ENCODE data around the gene SLC16A1. TPM values are rescaled to one million over a fixed set of nuclear protein-coding genes. Genes with fewer than 3 reads are reported as not detected.
"Not testable (repeated sequence)": the region's sequence is repeated elsewhere in the genome, so short reads cannot be mapped to it uniquely, and the experiment has no call there.

SLC16A1 gene
- total and polyA plus RNA-seq, 7 experiments from 2014 or later, result 8.7 to 43.6 (median 12.5) TPM

DNA sequence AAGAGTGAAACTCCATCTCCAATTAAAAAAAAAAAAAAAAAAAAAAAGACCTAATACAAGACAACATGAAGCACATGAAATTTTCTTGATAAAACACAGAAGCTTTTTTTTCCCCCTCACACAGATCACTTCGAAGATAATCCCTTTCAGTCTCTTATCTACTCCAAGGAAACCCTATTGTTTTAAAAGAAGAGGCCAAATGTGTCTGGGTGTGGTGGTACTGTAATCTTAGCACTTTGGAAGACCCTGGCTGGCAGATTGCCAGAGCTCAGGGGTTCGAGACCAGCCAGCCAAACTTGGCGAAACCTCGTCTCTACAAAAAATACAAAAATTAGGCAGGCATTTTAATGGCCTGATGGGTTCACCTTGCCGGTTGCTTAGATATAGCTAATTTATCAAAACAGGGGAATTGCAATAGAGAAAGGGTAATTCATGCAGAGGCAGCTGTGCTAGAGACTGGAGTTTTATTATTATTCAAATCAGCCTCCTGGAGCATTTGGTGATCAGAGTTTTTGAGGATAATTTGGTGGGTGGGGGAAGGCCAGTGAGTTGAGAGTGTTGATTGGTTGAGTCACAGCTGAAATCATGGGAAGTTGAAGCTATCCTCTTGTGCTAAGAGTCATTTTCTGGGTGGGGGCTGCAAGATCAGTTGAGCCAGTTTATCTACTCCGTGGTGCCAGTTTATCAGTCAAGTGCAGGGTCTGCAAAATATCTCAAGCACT is 62.5 kb downstream of the SLC16A1 start:
- H3K27me3 ChIP-seq (ENCODE audit: control insufficient read depth in 2 of 2, insufficient read depth in 2 of 2, low read length in 2 of 2), result no peaks in the 10 kb centered on the region
- ChIA-PET POLR2A (no interaction called here), CTCF (no interaction called here)
- Mint-ChIP-seq H3K27me3 (no peaks in the 10 kb centered on the region), H3K9me3 (peaks cover 10 to 39% (median 20%) of the 10 kb centered on the region in 11 donors), H3K4me1 (no peaks in the 10 kb centered on the region), H3K36me3 (peaks cover 0 to 16% (median 7%) of the 10 kb centered on the region in 5 donors), H3K27ac (no peak overlapping the region), H3K4me3 (no peak overlapping the region)
- ATAC-seq (no peak), DNase-seq (no peak)
- H3K27ac ChIP-seq (ENCODE audit: low read depth, low read length), result no peak overlapping the region
- H3K4me1 ChIP-seq (ENCODE audit: control insufficient read depth in 2 of 2, insufficient read depth in 2 of 2, low read length in 2 of 2), result no peaks in the 10 kb centered on the region
- H3K9me3 ChIP-seq (ENCODE audit: control insufficient read depth in 2 of 3, low read length in 3 of 3), result peaks cover 0 to 7% (median 0%) of the 10 kb centered on the region in 3 experiments
- intact Hi-C loops (cut with micrococcal nuclease), result no loop called here
- H3K4me3 ChIP-seq (ENCODE audit: low read length), result no peak overlapping the region
- H3K36me3 ChIP-seq (ENCODE audit: control insufficient read depth in 2 of 3, insufficient read depth in 3 of 3, low read length in 3 of 3), result no peaks in the 10 kb centered on the region

DNA sequence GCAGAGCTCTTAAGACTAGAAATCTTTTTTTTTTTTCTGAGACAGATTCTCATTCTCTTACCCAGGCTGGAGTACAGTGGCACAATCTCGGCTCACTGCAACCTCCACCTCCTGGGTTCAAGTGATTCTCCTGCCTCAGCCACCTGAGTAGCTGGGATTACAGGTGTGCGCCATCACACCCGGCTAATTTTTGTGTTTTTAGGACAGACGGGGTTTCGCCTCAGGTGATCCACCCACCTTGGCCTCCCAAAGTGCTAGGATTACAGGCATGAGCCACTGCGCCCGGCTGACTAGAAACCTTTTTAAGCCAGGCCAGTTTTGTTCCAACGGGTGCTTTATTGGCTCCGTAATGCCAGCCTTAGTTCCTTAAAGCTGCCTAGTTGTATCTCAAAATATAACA is 66.1 kb downstream of the SLC16A1 start:
- H3K4me3 ChIP-seq (ENCODE audit: low read length); H3K36me3 ChIP-seq (ENCODE audit: control insufficient read depth in 2 of 3, insufficient read depth in 3 of 3, low read length in 3 of 3); H3K4me1 Mint-ChIP-seq; H3K4me1 ChIP-seq (ENCODE audit: control insufficient read depth in 2 of 2, insufficient read depth in 2 of 2, low read length in 2 of 2); H3K36me3 Mint-ChIP-seq; intact Hi-C loops (cut with micrococcal nuclease); H3K27ac ChIP-seq (ENCODE audit: low read depth, low read length); H3K27me3 ChIP-seq (ENCODE audit: control insufficient read depth in 2 of 2, insufficient read depth in 2 of 2, low read length in 2 of 2); H3K27ac Mint-ChIP-seq; H3K4me3 Mint-ChIP-seq; ATAC-seq; DNase-seq; H3K9me3 ChIP-seq (ENCODE audit: control insufficient read depth in 2 of 3, low read length in 3 of 3); H3K27me3 Mint-ChIP-seq; POLR2A ChIA-PET: not testable (repeated sequence)
- CTCF ChIA-PET, result interaction anchor here (2.6 kb wide), 1 partner anchor 10 kb away, joined by 10 read pairs; no protein-coding TSS in a partner anchor
- H3K9me3 Mint-ChIP-seq, result peaks cover 0 to 15% (median 7%) of the 10 kb centered on the region in 11 donors

DNA sequence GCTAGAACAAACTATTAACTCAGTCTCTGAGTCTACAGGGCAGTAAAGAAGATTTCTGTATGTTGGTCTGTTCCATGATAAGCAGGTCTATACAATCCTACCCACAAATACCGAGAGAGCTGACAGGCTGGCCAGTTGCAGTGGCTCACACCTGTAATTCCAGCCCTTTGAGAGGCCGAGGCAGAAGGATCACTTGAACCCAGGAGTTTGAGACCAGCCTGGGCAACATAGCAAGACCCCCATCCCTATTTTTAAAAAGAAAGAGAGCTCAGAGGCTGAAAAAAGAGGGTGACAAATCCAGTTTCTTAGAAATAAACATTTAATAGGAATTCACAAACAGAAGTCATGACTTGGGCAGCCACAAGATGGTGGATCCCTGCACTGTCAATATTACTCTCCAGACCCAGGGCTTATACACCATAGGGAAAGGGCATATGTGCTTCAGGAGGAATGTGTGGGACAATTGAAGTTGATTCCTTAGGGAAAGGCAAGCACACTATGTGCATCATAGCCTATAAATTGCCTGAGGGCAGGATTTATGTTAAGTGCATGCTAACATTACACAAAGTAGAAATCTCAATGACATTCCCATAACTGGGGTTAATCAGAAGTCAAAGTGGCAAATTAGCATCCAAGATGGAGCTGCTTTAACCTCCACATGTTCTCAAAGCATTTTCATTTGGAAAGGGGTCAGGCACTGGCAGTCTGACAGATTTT is 66.8 kb downstream of the SLC16A1 start:
- Mint-ChIP-seq H3K36me3 (peaks cover 0 to 4% (median 0%) of the 10 kb centered on the region in 5 donors), H3K4me3 (no peak overlapping the region), H3K9me3 (peaks cover 0 to 13% (median 7%) of the 10 kb centered on the region in 11 donors), H3K4me1 (no peaks in the 10 kb centered on the region), H3K27me3 (no peaks in the 10 kb centered on the region), H3K27ac (no peak overlapping the region)
- CTCF ChIA-PET, result interaction anchor here (2.6 kb wide), 1 partner anchor 9 kb away, joined by 10 read pairs; no protein-coding TSS in a partner anchor
- H3K4me3 ChIP-seq (ENCODE audit: low read length), result no peak overlapping the region
- DNase-seq (no peak), ATAC-seq (no peak)
- no peaks in the 10 kb centered on the region for H3K36me3 ChIP-seq (ENCODE audit: control insufficient read depth in 2 of 3, insufficient read depth in 3 of 3, low read length in 3 of 3)
- H3K27me3 ChIP-seq (ENCODE audit: control insufficient read depth in 2 of 2, insufficient read depth in 2 of 2, low read length in 2 of 2), result no peaks in the 10 kb centered on the region
- no peaks in the 10 kb centered on the region for H3K4me1 ChIP-seq (ENCODE audit: control insufficient read depth in 2 of 2, insufficient read depth in 2 of 2, low read length in 2 of 2)
- intact Hi-C loops (cut with micrococcal nuclease), result no loop called here
- H3K27ac ChIP-seq (ENCODE audit: low read depth, low read length), result no peak overlapping the region
- H3K9me3 ChIP-seq (ENCODE audit: control insufficient read depth in 2 of 3, low read length in 3 of 3), result no peaks in the 10 kb centered on the region
- POLR2A ChIA-PET, result no interaction called here

DNA sequence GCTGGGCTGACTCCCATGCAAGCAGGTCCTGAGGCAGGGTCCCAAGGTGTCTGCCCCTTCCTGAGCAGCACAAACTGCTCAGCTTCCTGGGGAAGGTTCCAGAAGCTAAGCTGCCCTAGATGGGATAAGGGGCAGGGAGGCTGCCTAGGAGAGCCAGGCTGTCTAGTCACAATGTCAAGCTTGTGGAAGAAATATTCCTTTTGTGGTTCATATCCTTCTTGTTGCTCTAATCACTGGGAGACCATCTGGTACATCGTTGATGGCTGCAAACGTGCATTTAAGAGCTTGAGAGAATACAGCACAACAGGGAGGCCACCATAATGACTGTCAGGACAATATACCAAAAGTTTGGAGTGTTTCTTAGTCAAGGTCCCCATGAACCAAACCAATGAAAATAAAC is 67.4 kb downstream of the SLC16A1 start:
- POLR2A ChIA-PET, result no interaction called here
- H3K4me3 Mint-ChIP-seq, result no peak overlapping the region

DNA sequence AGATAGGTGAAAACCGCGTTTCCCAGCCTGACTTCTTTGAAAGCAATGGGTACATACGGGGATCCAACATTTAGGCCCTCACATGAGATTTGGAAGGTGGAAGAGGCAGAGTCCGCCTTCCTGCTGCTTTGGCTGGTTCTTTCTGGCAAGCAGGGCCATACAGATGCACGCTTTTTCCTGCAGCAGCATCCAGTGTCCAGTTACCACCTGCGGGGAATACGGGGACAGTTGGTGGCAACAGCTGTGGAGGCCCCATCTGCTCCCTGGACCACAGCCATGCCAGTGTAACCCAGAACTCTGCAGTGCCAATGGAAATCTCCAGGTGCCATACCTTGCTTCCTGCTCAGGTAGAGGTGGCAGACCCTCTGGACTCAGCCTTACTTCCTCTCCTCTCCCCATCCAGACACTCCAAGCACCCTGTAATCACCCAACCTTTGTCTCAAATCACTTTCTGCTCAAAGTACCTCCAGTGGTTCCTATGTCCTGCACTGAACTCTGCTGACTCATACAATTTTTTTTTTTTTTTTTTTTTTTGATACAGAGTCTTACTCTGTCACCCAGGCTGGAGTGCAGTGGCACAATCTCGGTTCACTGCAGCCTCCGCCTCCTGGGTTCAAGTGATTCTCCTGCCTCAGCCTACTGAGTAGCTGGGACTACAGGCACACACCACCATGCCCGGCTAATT is 68.3 kb downstream of the SLC16A1 start:
- Mint-ChIP-seq H3K27ac (no peak overlapping the region), H3K27me3 (no peaks in the 10 kb centered on the region), H3K36me3 (peaks cover 0 to 3% (median 0%) of the 10 kb centered on the region in 5 donors), H3K4me3 (no peak overlapping the region), H3K4me1 (no peaks in the 10 kb centered on the region), H3K9me3 (peaks cover 0 to 3% (median 0%) of the 10 kb centered on the region in 11 donors)
- no peaks in the 10 kb centered on the region for H3K27me3 ChIP-seq (ENCODE audit: control insufficient read depth in 2 of 2, insufficient read depth in 2 of 2, low read length in 2 of 2)
- no peak overlapping the region for H3K27ac ChIP-seq (ENCODE audit: low read depth, low read length)
- intact Hi-C loops (cut with micrococcal nuclease), result no loop called here
- no peaks in the 10 kb centered on the region for H3K4me1 ChIP-seq (ENCODE audit: control insufficient read depth in 2 of 2, insufficient read depth in 2 of 2, low read length in 2 of 2)
- POLR2A ChIA-PET, result no interaction called here
- H3K36me3 ChIP-seq (ENCODE audit: control insufficient read depth in 2 of 3, insufficient read depth in 3 of 3, low read length in 3 of 3), result no peaks in the 10 kb centered on the region
- CTCF ChIA-PET, result no interaction called here
- H3K4me3 ChIP-seq (ENCODE audit: low read length), result no peak overlapping the region
- DNase-seq (no peak), ATAC-seq (no peak)
- H3K9me3 ChIP-seq (ENCODE audit: control insufficient read depth in 2 of 3, low read length in 3 of 3), result no peaks in the 10 kb centered on the region

More for the DNA sequence above, 67.4 kb downstream of the SLC16A1 start:
- Mint-ChIP-seq H3K27ac (no peak overlapping the region), H3K9me3 (peaks cover 0 to 7% (median 3%) of the 10 kb centered on the region in 11 donors), H3K36me3 (peaks cover 0 to 3% (median 0%) of the 10 kb centered on the region in 5 donors), H3K4me1 (no peaks in the 10 kb centered on the region), H3K27me3 (no peaks in the 10 kb centered on the region)
- Histone ChIP-seq H3K9me3 (ENCODE audit: control insufficient read depth in 2 of 3, low read length in 3 of 3) (no peaks in the 10 kb centered on the region), H3K4me3 (ENCODE audit: low read length) (no peak overlapping the region), H3K36me3 (ENCODE audit: control insufficient read depth in 2 of 3, insufficient read depth in 3 of 3, low read length in 3 of 3) (no peaks in the 10 kb centered on the region), H3K4me1 (ENCODE audit: control insufficient read depth in 2 of 2, insufficient read depth in 2 of 2, low read length in 2 of 2) (no peaks in the 10 kb centered on the region), H3K27me3 (ENCODE audit: control insufficient read depth in 2 of 2, insufficient read depth in 2 of 2, low read length in 2 of 2) (no peaks in the 10 kb centered on the region), H3K27ac (ENCODE audit: low read depth, low read length) (no peak overlapping the region)
- ATAC-seq (no peak), DNase-seq (no peak)
- CTCF ChIA-PET, result interaction anchor here (2.6 kb wide), 1 partner anchor 9 kb away, joined by 10 read pairs; no protein-coding TSS in a partner anchor
- intact Hi-C loops (cut with micrococcal nuclease), result no loop called here

DNA sequence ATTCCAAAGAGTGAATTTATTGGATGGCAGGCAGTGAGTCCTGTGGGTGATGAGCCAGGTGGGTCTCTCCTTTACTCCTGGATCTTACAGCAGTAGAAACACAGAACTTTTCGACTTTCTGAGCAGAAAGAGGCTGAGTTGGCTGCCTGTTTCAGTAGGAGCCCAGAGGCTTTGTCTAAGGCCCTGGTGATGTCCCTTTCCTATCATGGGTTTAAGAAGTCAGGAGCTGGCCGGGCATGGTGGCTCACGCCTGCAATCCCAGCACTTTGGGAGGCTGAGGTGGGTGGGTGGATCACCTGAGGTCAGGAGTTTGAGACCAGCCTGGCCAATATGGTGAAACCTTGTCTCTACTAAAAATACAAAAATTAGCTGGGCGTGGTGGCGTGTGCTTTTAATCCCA is 71.0 kb downstream of the SLC16A1 start:
- H3K4me3 ChIP-seq (ENCODE audit: low read length); intact Hi-C loops (cut with micrococcal nuclease); H3K36me3 Mint-ChIP-seq; H3K27me3 ChIP-seq (ENCODE audit: control insufficient read depth in 2 of 2, insufficient read depth in 2 of 2, low read length in 2 of 2); H3K27me3 Mint-ChIP-seq; H3K27ac ChIP-seq (ENCODE audit: low read depth, low read length); H3K4me1 Mint-ChIP-seq; H3K9me3 ChIP-seq (ENCODE audit: control insufficient read depth in 2 of 3, low read length in 3 of 3); DNase-seq; H3K4me3 Mint-ChIP-seq; H3K4me1 ChIP-seq (ENCODE audit: control insufficient read depth in 2 of 2, insufficient read depth in 2 of 2, low read length in 2 of 2); H3K36me3 ChIP-seq (ENCODE audit: control insufficient read depth in 2 of 3, insufficient read depth in 3 of 3, low read length in 3 of 3); ATAC-seq; H3K27ac Mint-ChIP-seq; H3K9me3 Mint-ChIP-seq; CTCF ChIA-PET; POLR2A ChIA-PET: not testable (repeated sequence)

Measured in naive thymus-derived CD4-positive, alpha-beta T cell (primary cell).